Hepatocyte (in vitro differentiated cells): ENCODE measurements around the gene ACOXL. TPM values are rescaled to one million over a fixed set of nuclear protein-coding genes. Genes with fewer than 3 reads are reported as not detected.

Source experiments
- DNase-seq: peaks from one replicate; pipeline ENCODE4 v3.0.0-alpha.2; 2016; ENCODE audit warnings: low spot score
- H2AFZ ChIP-seq: fragments of 200-600 bp; sonication (generic); 2 replicates; pipeline ENCODE4 v1.6.0; 2016; ENCODE audit warnings: antibody characterized with exemption, mild to moderate bottlenecking
- H3K27ac ChIP-seq: fragments of 200-600 bp; sonication (generic); 2 replicates; pipeline ENCODE4 v1.5.1; 2016; ENCODE audit warnings: mild to moderate bottlenecking
- H3K27me3 ChIP-seq: fragments of 200-600 bp; sonication (generic); 2 replicates; pipeline ENCODE4 v1.6.1; 2016
- H3K36me3 ChIP-seq: fragments of 200-600 bp; sonication (generic); replicated peaks from 2 replicates; pipeline ENCODE4 v1.5.1; 2016; ENCODE audit warnings: low read depth; ENCODE audit not compliant: insufficient read depth
- H3K4me1 ChIP-seq: fragments of 200-600 bp; sonication (generic); 2 replicates; pipeline ENCODE4 v1.5.1; 2016; ENCODE audit warnings: mild to moderate bottlenecking, moderate library complexity; ENCODE audit not compliant: insufficient read depth
- H3K4me2 ChIP-seq: fragments of 200-600 bp; sonication (generic); 2 replicates; pipeline ENCODE4 v1.6.0; 2016
- H3K4me3 ChIP-seq: fragments of 200-600 bp; sonication (generic); 2 replicates; pipeline ENCODE4 v1.5.1; 2016; ENCODE audit warnings: mild to moderate bottlenecking
- H3K79me2 ChIP-seq: fragments of 200-600 bp; sonication (generic); 2 replicates; pipeline ENCODE4 v1.6.0; 2017; ENCODE audit warnings: mild to moderate bottlenecking
- H3K9me2 ChIP-seq: fragments of 200-600 bp; sonication (generic); replicated peaks from 2 replicates; pipeline ENCODE4 v1.6.0; 2017; ENCODE audit warnings: mild to moderate bottlenecking; ENCODE audit not compliant: insufficient read depth
- H3K9me3 ChIP-seq: fragments of 200-600 bp; sonication (generic); 2 replicates; pipeline ENCODE4 v1.5.1; 2016; ENCODE audit warnings: low read depth, mild to moderate bottlenecking
- H4K20me1 ChIP-seq: fragments of 200-600 bp; sonication (generic); 2 replicates; pipeline ENCODE4 v1.6.0; 2016; ENCODE audit warnings: mild to moderate bottlenecking; ENCODE audit not compliant: insufficient read depth, poor library complexity, severe bottlenecking
- EZH2 ChIP-seq: fragments of 200-600 bp; sonication (generic); IDR thresholded peaks from 2 replicates; pipeline ENCODE4 v1.6.1; 2016; ENCODE audit warnings: antibody characterized with exemption, mild to moderate bottlenecking, borderline replicate concordance
- EZH2phosphoT487 ChIP-seq: fragments of 200-600 bp; sonication (generic); IDR thresholded peaks from one replicate; pipeline ENCODE4 v1.6.1; 2018; ENCODE audit warnings: antibody characterized with exemption, mild to moderate bottlenecking, low read depth, moderate library complexity; ENCODE audit not compliant: unreplicated experiment, severe bottlenecking
- WGBS: methylation state at CpG from one replicate; pipeline ENCODE4 v1.1.6; 2016; ENCODE audit warnings: low lambda C conversion rate; ENCODE audit errors: missing lambda C conversion rate; 5-methylcytosine and 5-hydroxymethylcytosine counted together
- polyA plus RNA-seq: library from polyadenylated mRNA; unstranded; fragments of >200 nt; fragmentation: Nextera tagmentation; extraction: Ambion mirVana; gene quantifications from 2 replicates; pipeline ENCODE4 v1.2.1, GENCODE V29; 2016
- total RNA-seq: library from RNA; depleted of rRNA; stranded (reverse); fragments of >200 nt; gene quantifications from 2 replicates; pipeline ENCODE4 v1.2.3, GENCODE V29; 2014
- TF ChIP-seq, protein P1 (sequence below): fragments of 200-600 bp; sonication (generic); IDR thresholded peaks from 2 replicates; pipeline ENCODE4 v1.5.1; 2016; ENCODE audit warnings: antibody characterized with exemption, mild to moderate bottlenecking; ENCODE audit not compliant: poor library complexity

The ACOXL gene
- total and polyA plus RNA-seq, 2 experiments from 2014 or later: 0.23 to 1.1 TPM

DNA sequence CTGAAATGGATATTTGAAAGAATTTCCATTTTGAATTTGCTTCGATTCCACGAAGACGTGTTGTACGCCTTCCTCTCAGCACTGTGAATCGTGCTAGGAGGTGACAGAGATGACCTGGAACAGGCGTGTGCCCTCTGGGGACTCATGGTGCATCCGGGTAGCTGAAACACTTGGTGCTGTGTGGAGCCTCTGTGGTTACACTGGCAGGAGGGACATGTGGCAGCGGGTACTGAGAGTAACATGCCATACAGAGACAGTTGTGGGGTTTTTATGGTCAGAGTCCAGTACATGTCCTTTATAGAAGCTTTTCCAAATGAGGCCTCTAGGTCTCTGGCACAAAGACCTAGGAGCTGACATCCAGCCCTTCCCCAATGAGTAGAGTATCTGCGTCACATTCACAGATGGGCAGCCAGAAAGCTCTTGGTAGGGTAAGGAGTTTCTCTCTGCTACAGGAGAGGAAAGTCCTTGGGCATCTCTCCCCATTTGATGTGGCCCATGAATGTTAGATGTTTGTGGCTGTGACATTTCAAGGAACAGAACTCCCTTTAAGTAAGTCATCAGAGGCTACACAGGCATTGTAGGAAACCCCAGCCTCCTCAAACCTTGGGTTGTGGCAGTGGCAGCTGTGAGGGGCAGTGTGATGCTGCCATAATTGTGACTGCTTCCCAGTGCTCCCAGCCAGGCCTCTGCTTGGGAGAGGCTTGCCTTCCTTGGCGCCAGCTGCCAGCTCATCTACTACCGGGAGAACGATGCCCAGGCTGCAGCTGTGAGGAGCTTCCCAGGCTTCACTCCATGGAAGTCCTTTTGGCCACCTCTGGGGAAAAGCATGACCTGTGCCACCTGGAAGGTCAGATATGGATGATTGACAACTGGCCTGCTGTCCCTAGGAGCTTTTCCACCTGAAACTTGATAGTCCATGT is 80.6 kb downstream of the ACOXL start:
- no peaks in the 10 kb centered on the region for H3K27me3 ChIP-seq
- no peaks in the 10 kb centered on the region for H3K9me2 ChIP-seq
- 95% methylated on average over 12 of the region's 12 CpGs for WGBS
- H3K36me3 ChIP-seq: no peaks in the 10 kb centered on the region
- no peaks in the 10 kb centered on the region for H3K4me1 ChIP-seq
- DNase-seq: no peak
- no peak overlapping the region for H3K4me3 ChIP-seq
- TF ChIP-seq EZH2 (no peak), EZH2phosphoT487 (no peak)
- TF ChIP-seq, protein P1, sequence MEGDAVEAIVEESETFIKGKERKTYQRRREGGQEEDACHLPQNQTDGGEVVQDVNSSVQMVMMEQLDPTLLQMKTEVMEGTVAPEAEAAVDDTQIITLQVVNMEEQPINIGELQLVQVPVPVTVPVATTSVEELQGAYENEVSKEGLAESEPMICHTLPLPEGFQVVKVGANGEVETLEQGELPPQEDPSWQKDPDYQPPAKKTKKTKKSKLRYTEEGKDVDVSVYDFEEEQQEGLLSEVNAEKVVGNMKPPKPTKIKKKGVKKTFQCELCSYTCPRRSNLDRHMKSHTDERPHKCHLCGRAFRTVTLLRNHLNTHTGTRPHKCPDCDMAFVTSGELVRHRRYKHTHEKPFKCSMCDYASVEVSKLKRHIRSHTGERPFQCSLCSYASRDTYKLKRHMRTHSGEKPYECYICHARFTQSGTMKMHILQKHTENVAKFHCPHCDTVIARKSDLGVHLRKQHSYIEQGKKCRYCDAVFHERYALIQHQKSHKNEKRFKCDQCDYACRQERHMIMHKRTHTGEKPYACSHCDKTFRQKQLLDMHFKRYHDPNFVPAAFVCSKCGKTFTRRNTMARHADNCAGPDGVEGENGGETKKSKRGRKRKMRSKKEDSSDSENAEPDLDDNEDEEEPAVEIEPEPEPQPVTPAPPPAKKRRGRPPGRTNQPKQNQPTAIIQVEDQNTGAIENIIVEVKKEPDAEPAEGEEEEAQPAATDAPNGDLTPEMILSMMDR: no peak
- H3K4me2 ChIP-seq: no peak overlapping the region
- no peaks in the 10 kb centered on the region for H4K20me1 ChIP-seq
- no peaks in the 10 kb centered on the region for H3K79me2 ChIP-seq
- no peak overlapping the region for H3K27ac ChIP-seq
- no peak overlapping the region for H2AFZ ChIP-seq
- H3K9me3 ChIP-seq: no peaks in the 10 kb centered on the region

DNA sequence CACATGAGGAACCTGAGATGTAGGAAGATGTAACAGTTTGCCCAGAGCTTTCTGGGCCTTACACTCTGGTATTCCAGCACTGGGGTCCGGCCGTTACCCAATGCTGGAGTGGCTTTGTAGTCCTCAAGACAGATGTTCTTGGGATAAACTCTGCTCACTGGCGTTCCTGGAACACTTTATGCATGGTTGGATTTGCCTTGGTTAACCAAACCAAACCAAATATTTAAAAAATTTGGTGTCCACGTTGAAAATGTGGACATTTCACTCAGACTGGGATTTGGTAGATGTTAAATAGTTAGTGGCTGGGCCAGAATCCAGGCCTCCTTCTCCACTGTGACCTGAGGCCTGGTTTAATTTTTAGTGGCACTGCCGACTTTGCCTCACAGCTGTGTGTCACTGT is 81.5 kb downstream of the ACOXL start:
- H3K4me2 ChIP-seq: no peak overlapping the region
- no peak overlapping the region for H2AFZ ChIP-seq
- no peaks in the 10 kb centered on the region for H3K9me2 ChIP-seq
- H3K79me2 ChIP-seq: no peaks in the 10 kb centered on the region
- H3K27ac ChIP-seq: no peak overlapping the region
- no peak overlapping the region for H3K4me3 ChIP-seq
- H3K4me1 ChIP-seq: no peaks in the 10 kb centered on the region
- no peak for TF ChIP-seq EZH2
- no peak for TF ChIP-seq EZH2phosphoT487
- TF ChIP-seq, protein P1: no peak
- H3K9me3 ChIP-seq: no peaks in the 10 kb centered on the region
- no peaks in the 10 kb centered on the region for H4K20me1 ChIP-seq
- no peak for DNase-seq
- no peaks in the 10 kb centered on the region for H3K36me3 ChIP-seq
- no peaks in the 10 kb centered on the region for H3K27me3 ChIP-seq
- 88% methylated on average over 5 of the region's 5 CpGs for WGBS

DNA sequence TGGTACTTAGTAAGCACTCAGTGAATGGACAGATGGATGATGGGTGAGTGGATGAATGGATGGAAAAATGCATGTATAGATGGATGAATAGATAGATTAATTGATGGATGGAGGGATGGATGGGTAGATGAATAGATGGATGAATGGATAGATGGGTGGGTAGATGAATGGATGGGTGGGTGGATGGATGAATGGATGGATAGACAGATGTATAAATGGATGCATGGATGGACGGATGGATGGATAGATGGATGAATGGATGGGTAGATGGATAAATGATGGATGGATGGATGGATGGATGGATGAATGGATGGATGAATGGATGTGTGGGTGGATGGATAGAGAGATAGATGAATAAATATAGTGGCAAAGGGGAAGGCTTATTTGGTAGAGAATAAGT is 83.6 kb downstream of the ACOXL start:
- no peak for TF ChIP-seq EZH2phosphoT487
- TF ChIP-seq EZH2: no peak
- TF ChIP-seq, protein P1: no peak
- H3K27me3 ChIP-seq: no peaks in the 10 kb centered on the region
- H4K20me1 ChIP-seq: no peaks in the 10 kb centered on the region
- no peaks in the 10 kb centered on the region for H3K36me3 ChIP-seq
- no peak for DNase-seq
- no peak overlapping the region for H3K27ac ChIP-seq
- H3K9me2 ChIP-seq: no peaks in the 10 kb centered on the region
- no peak overlapping the region for H3K4me2 ChIP-seq
- H2AFZ ChIP-seq: no peak overlapping the region
- WGBS: 88% methylated on average over 1 of the region's 1 CpG
- no peaks in the 10 kb centered on the region for H3K4me1 ChIP-seq
- H3K4me3 ChIP-seq: no peak overlapping the region
- H3K9me3 ChIP-seq: no peaks in the 10 kb centered on the region
- no peaks in the 10 kb centered on the region for H3K79me2 ChIP-seq
